GM12878 (cell line): ENCODE data around the gene GON7. TPM values are rescaled to one million over a fixed set of nuclear protein-coding genes. Genes with fewer than 3 reads are reported as not detected.

ENCODE experiments used
- ATAC-seq: fragments of 200-7000 bp; cut with Tn5 transposase; 3 replicates; pipeline ENCODE4 v1.9.1; 2020; ENCODE audit warnings: mild to moderate bottlenecking, moderate library complexity
- BruUV-seq: library from RNA; stranded (reverse); fragments of 400-500 nt; replicated peaks from 2 replicates; lab custom pipeline; 2021; lab: Mats Ljungman, UMichigan
- CTCF ChIA-PET: fragments of 300-600 bp; sonication (Branson Sonifier 250); formaldehyde crosslinking; extraction: SDS; loops from one replicate; lab custom pipeline; 2021; ENCODE audit warnings: inconsistent platforms; lab: Yijun Ruan, JAX
- POLR2A ChIA-PET: fragments of 350-600 bp; formaldehyde crosslinking; extraction: SDS; loops from one replicate; lab custom pipeline; 2021; ENCODE audit warnings: inconsistent platforms; lab: Charles Lee
- RAD21 ChIA-PET: fragments of 300-600 bp; sonication (Branson Sonifier 250); formaldehyde crosslinking; loops from one replicate; lab custom pipeline; 2023; ENCODE audit warnings: antibody characterized with exemption; ENCODE audit not compliant: unreplicated experiment; lab: Charles Lee
- SMC1A ChIA-PET: fragments of 300-600 bp; sonication (Branson Sonifier 250); formaldehyde crosslinking; loops from one replicate; lab custom pipeline; 2023; ENCODE audit not compliant: unreplicated experiment, uncharacterized antibody; lab: Charles Lee
- DNase-seq: peaks from one replicate; pipeline ENCODE4 v3.0.0-alpha.2; 2011; ENCODE audit warnings: low read depth, low spot score
- FAIRE-seq: peaks from 3 replicates; lab custom pipeline; 2011; peaks lifted over from hg19 to GRCh38; lab: Jason Lieb, UNC
- H2AFZ ChIP-seq: 2 replicates; pipeline ENCODE4 v1.6.0; 2011; ENCODE audit warnings: low read depth, low read length, control low read depth; ENCODE audit not compliant: control insufficient read depth
- H3K27ac ChIP-seq: 2 replicates; pipeline ENCODE4 v1.5.1; 2011; ENCODE audit warnings: control low read depth; ENCODE audit not compliant: control insufficient read depth, insufficient read depth
- H3K27me3 ChIP-seq, 2 experiments: replicated peaks in 1 of 2; 2 replicates each; pipeline versions ENCODE4 v1.6.0 to v1.6.1; 2011; ENCODE audit warnings: low read length in 1 of 2; ENCODE audit not compliant: control insufficient read depth in 2 of 2, insufficient read depth in 2 of 2
- H3K36me3 ChIP-seq, 2 experiments: 2 replicates each; pipeline ENCODE4 v1.5.1; 2011; ENCODE audit warnings: low read length in 1 of 2; ENCODE audit not compliant: control insufficient read depth in 2 of 2, insufficient read depth in 2 of 2
- H3K4me1 ChIP-seq: 2 replicates; pipeline ENCODE4 v1.6.1; 2011; ENCODE audit warnings: mild to moderate bottlenecking, low read length, moderate library complexity, mixed read lengths; ENCODE audit not compliant: control insufficient read depth, insufficient read depth
- H3K4me2 ChIP-seq: 2 replicates; pipeline ENCODE4 v1.6.0; 2011; ENCODE audit warnings: control low read depth; ENCODE audit not compliant: control insufficient read depth, insufficient read depth
- H3K4me3 ChIP-seq: fragments of 200-600 bp; sonication (generic); 2 replicates; pipeline ENCODE4 v1.5.1; 2016
- H3K79me2 ChIP-seq: 2 replicates; pipeline ENCODE4 v1.6.0; 2011; ENCODE audit warnings: low read length; ENCODE audit not compliant: control insufficient read depth, insufficient read depth
- H3K9ac ChIP-seq: 2 replicates; pipeline ENCODE4 v1.8.0; 2011; ENCODE audit warnings: low read length, control low read depth, mixed read lengths; ENCODE audit not compliant: control insufficient read depth, insufficient read depth
- H3K9me3 ChIP-seq: replicated peaks from 3 replicates; pipeline ENCODE4 v1.5.1; 2011; ENCODE audit warnings: mild to moderate bottlenecking, low read length; ENCODE audit not compliant: control insufficient read depth, insufficient read depth
- H4K20me1 ChIP-seq: 2 replicates; pipeline ENCODE4 v1.6.0; 2011; ENCODE audit not compliant: control insufficient read depth, insufficient read depth
- ATF7 ChIP-seq: fragments of 450-650 bp; IDR thresholded peaks from 2 replicates; pipeline ENCODE4 v1.6.1; 2016; ENCODE audit warnings: low read depth, mild to moderate bottlenecking
- DPF2 ChIP-seq: fragments of 450-650 bp; IDR thresholded peaks from 2 replicates; pipeline ENCODE4 v1.6.1; 2017; ENCODE audit warnings: mild to moderate bottlenecking
- EP300 ChIP-seq, 2 experiments: fragments of 150-350 bp in 1 of 2; IDR thresholded peaks; 2 replicates each; pipeline ENCODE4 v1.6.1; 2011 to 2012; ENCODE audit warnings: low read depth in 2 of 2, low read length in 2 of 2, borderline replicate concordance in 1 of 2, improper control_type of control experiment in 1 of 2, inconsistent platforms in 1 of 2; ENCODE audit not compliant: control insufficient read depth in 1 of 2
- FOXK2 ChIP-seq: fragments of 450-650 bp; IDR thresholded peaks from 2 replicates; pipeline ENCODE4 v1.6.1; 2017; ENCODE audit warnings: mild to moderate bottlenecking, moderate library complexity
- IKZF1 ChIP-seq: fragments of 450-650 bp; conservative IDR thresholded peaks from 2 replicates; pipeline ENCODE4 v1.6.1; 2017; ENCODE audit warnings: antibody characterized with exemption, mild to moderate bottlenecking
- KDM1A ChIP-seq: fragments of 200-600 bp; sonication (generic); IDR thresholded peaks from 2 replicates; pipeline ENCODE4 v1.6.1; 2016; ENCODE audit warnings: borderline replicate concordance
- MTA2 ChIP-seq: fragments of 450-650 bp; IDR thresholded peaks from 2 replicates; pipeline ENCODE4 v1.6.1; 2016; ENCODE audit warnings: low read depth, mild to moderate bottlenecking, moderate library complexity
- MYB ChIP-seq: fragments of 150-350 bp; IDR thresholded peaks from 2 replicates; pipeline ENCODE4 v1.6.1; 2014; ENCODE audit warnings: mild to moderate bottlenecking, low read depth, low read length, borderline replicate concordance
- NR2F1 ChIP-seq: fragments of 450-650 bp; conservative IDR thresholded peaks from 2 replicates; pipeline ENCODE4 v1.6.1; 2017; ENCODE audit warnings: mild to moderate bottlenecking
- PAX5 ChIP-seq: IDR thresholded peaks from 2 replicates; pipeline ENCODE4 v1.6.1; 2011; ENCODE audit warnings: low read depth, low read length, borderline replicate concordance
- PAX8 ChIP-seq: fragments of 450-650 bp; IDR thresholded peaks from 2 replicates; pipeline ENCODE4 v1.6.1; 2017; ENCODE audit warnings: mild to moderate bottlenecking, moderate library complexity
- PKNOX1 ChIP-seq: fragments of 450-650 bp; IDR thresholded peaks from 2 replicates; pipeline ENCODE4 v1.6.1; 2016; ENCODE audit warnings: mild to moderate bottlenecking
- SKIL ChIP-seq: fragments of 450-650 bp; IDR thresholded peaks from 2 replicates; pipeline ENCODE4 v1.6.1; 2017; ENCODE audit warnings: mild to moderate bottlenecking, low read depth, inconsistent platforms; ENCODE audit not compliant: poor library complexity, severe bottlenecking
- SMARCA5 ChIP-seq: fragments of 450-650 bp; IDR thresholded peaks from 2 replicates; pipeline ENCODE4 v1.6.1; 2017; ENCODE audit warnings: mild to moderate bottlenecking
- SMC3 ChIP-seq: IDR thresholded peaks from 2 replicates; pipeline ENCODE4 v1.6.1; 2011; ENCODE audit warnings: low read length, improper control_type of control experiment, borderline replicate concordance
- ZNF207 ChIP-seq: fragments of 450-650 bp; IDR thresholded peaks from 2 replicates; pipeline ENCODE4 v1.6.1; 2014; ENCODE audit warnings: antibody characterized with exemption, mild to moderate bottlenecking, borderline replicate concordance
- WGBS: methylation state at CpG from one replicate; pipeline ENCODE4 v1.1.6; 2016; ENCODE audit warnings: low lambda C conversion rate; ENCODE audit not compliant: insufficient replicate concordance, insufficient coverage; ENCODE audit errors: missing lambda C conversion rate; 5-methylcytosine and 5-hydroxymethylcytosine counted together
- in situ Hi-C: fragments of 300-500 bp; cut with MboI; formaldehyde crosslinking; loops from 9 replicates; pipeline ENCODE4 v1.14.3; 2018; ENCODE audit warnings: mixed read lengths
- intact Hi-C: fragments of 100-400 bp; cut with micrococcal nuclease; formaldehyde crosslinking; loops from one replicate; pipeline ENCODE4 v1.14.2; 2022; ENCODE audit not compliant: unreplicated experiment
- polyA plus RNA-seq, 11 experiments: library from polyadenylated mRNA; depleted of rRNA in 4 of 11; unstranded in 6 of 11; stranded (reverse) in 5 of 11; fragments of >200 nt; fragmentation: Nextera tagmentation in 4 of 11; fragmentation: Illumina TruSeq in 1 of 11; extraction: Ambion mirVana in 4 of 11; extraction: Trizol in 1 of 11; gene quantifications; 1 replicate in 1 of 11; 2 replicates in 10 of 11; pipeline versions ENCODE4 v1.2.1 to v1.2.3, GENCODE V29; 2011 to 2016; ENCODE audit warnings: inconsistent platforms in 2 of 11, missing spikeins in 2 of 11, low read depth in 1 of 11
- total RNA-seq, 4 experiments: library from RNA; depleted of rRNA in 3 of 4; stranded (reverse); fragments of >200 nt in 3 of 4; fragmentation: Illumina TruSeq in 1 of 4; extraction: Trizol in 1 of 4; gene quantifications; 2 replicates each; pipeline versions ENCODE4 v1.2.1 to v1.2.3, GENCODE V29; 2013 to 2021

GON7 gene
- total and polyA plus RNA-seq, 10 of the 15 experiments (the other 5 are each of a cell fraction or from before 2014, with no cell fraction given): 21.6 to 59.0 (median 33.0) TPM

GRCh38 chr14:93165271-93166265, 41.3 kb downstream of the GON7 start (continued):
- TF ChIP-seq PKNOX1: peak; percentile 73
- peak; percentile 76 for TF ChIP-seq MTA2
- TF ChIP-seq FOXK2: 0 out of 2 replicates have a peak, but pooled peaks have one; percentile 45
- TF ChIP-seq PAX5: 0 out of 2 replicates have a peak, but pooled peaks have one; percentile 4
- peak; percentile 95 for TF ChIP-seq NR2F1
- peak; percentile 73 for TF ChIP-seq IKZF1

- POLR2A ChIA-PET: interaction anchor here (0.6 to 1.9 kb wide), 7 partner anchors 18 to 409 kb away, joined by 3 to 6 read pairs (median 4); partner anchors contain the start of genes GON7 and UBR7
- no peaks in the 10 kb centered on the region for H4K20me1 ChIP-seq
- no peaks in the 10 kb centered on the region for H3K27me3 ChIP-seq
- no peak overlapping the region for H3K4me3 ChIP-seq
- in situ Hi-C loops (no loop called here), intact Hi-C loops (loop anchor here (1.0 to 10.0 kb wide), 3 partner anchors 51 to 449 kb away; no protein-coding TSS in a partner anchor)
- RAD21 ChIA-PET: interaction anchor here (1.2 to 3.3 kb wide), 9 partner anchors 15 to 103 kb away, joined by 3 to 34 read pairs (median 6); partner anchors contain the start of genes GON7, ITPK1, LYSET and MOAP1
- FAIRE-seq (no peak), ATAC-seq (peak; percentile 66), DNase-seq (peak; percentile 71)
- H3K9ac ChIP-seq: no peak overlapping the region
- SMC1A ChIA-PET: interaction anchor here (1.0 to 7.8 kb wide), 10 partner anchors 13 to 218 kb away, joined by 3 to 69 read pairs (median 6); no protein-coding TSS in a partner anchor
- H3K79me2 ChIP-seq: no peaks in the 10 kb centered on the region
- no peaks in the 10 kb centered on the region for H3K9me3 ChIP-seq
- CTCF ChIA-PET: interaction anchor here (0.6 to 3.3 kb wide), 18 partner anchors 11 to 1056 kb away, joined by 3 to 35 read pairs (median 5); partner anchors contain the start of genes GON7, MOAP1 and UBR7
- BruUV-seq: no TSS peak
- WGBS: 26% methylated on average over 5 of the region's 5 CpGs
- no peak overlapping the region for H2AFZ ChIP-seq
- no peak overlapping the region; the same call in 1 of the 2 replicates for H3K27ac ChIP-seq
- peaks cover 5% of the 10 kb centered on the region for H3K4me1 ChIP-seq
- H3K36me3 ChIP-seq: no peaks in the 10 kb centered on the region
- H3K4me2 ChIP-seq: no peak overlapping the region
- TF ChIP-seq DPF2 (0 out of 2 replicates have a peak, but pooled peaks have one; percentile 40), ZNF207 (peak; percentile 40; the same call in 1 of the 2 replicates), SMC3 (0 out of 2 replicates have a peak, but pooled peaks have one; percentile 3), MYB (no peak), PKNOX1 (peak; percentile 92), EP300 (IDR thresholded peaks at IDR 0.05; ENCODE audit: borderline replicate concordance in 1 of 2, control insufficient read depth in 1 of 2, low read depth in 2 of 2, low read length in 2 of 2) (0 out of 4 replicates have a peak, but pooled peaks have one; percentile 17 to 48), SKIL (peak; percentile 65), PAX8 (no peak), SMARCA5 (0 out of 2 replicates have a peak, but pooled peaks have one; percentile 21), ATF7 (peak; percentile 47; the same call in 1 of the 2 replicates), KDM1A (no peak)
Measured at GRCh38 chr14:93163564-93163963, 43.3 kb downstream of the GON7 start.
